Effector CD8-positive, alpha-beta T cell (primary cell): Measurements from ENCODE around the gene CLDN15.
"Not testable (repeated sequence)": the region's sequence is repeated elsewhere in the genome, so short reads cannot be mapped to it uniquely, and the experiment has no call there.

Experiments
- DNase-seq: peaks from one replicate; lab custom pipeline; 2025; lab: John Stamatoyannopoulos, UW

Gene CLDN15

GRCh38 chr7:101200504-101200861 lies 37.1 kb downstream of the CLDN15 start:
- no peak for DNase-seq

GRCh38 chr7:101199522-101199921 lies 38.1 kb downstream of the CLDN15 start:
- DNase-seq, result not testable (repeated sequence)

GRCh38 chr7:101198476-101198875 lies 39.1 kb downstream of the CLDN15 start:
- no peak for DNase-seq

- no peak for DNase-seq
Observed at GRCh38 chr7:101197991-101198390, 39.6 kb downstream of the CLDN15 start.

GRCh38 chr7:101195884-101196283 lies 41.7 kb downstream of the CLDN15 start:
- DNase-seq, result no peak

GRCh38 chr7:101189109-101189508 lies 48.5 kb downstream of the CLDN15 start:
- no peak for DNase-seq

- DNase-seq, result no peak
Observed at GRCh38 chr7:101186844-101187428, 50.7 kb downstream of the CLDN15 start.

- DNase-seq, result no peak
Observed at GRCh38 chr7:101186194-101186593, 51.4 kb downstream of the CLDN15 start.

GRCh38 chr7:101185258-101185839 lies 52.3 kb downstream of the CLDN15 start:
- no peak for DNase-seq
